ENCODE measurements around the gene YWHAB.

YWHAB gene

DNA sequence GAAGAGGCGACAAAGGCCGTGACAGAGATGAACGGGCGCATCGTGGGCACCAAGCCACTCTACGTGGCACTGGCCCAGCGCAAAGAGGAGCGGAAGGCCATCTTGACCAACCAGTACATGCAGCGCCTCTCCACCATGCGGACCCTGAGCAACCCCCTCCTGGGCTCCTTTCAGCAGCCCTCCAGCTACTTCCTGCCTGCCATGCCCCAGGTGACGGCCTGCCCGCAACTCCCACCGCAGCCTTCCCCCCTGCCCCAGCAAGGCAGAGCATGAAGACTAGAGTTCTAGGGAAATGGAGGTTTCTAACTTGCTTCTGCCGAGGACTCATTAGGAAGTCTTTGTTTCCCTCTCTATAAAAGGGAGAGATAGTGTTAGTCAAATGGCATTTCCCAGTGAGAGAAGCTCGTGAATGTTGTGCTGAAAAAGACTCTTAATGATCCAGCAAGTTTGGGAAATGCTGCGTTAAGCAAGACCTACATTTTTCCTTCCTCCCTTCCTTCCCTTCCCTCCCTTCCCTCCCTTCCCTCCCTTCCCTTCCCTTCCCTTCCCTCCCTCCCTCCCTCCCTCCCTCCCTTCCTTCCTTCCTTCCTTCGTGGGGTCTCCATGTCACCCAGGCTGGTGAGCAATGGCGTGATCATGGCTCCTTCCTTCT is 45.1 kb downstream of the YWHAB start:
- in situ Hi-C loops (cut with HindIII; ENCODE audit: low pct_unique_long_range_greater_than_20kb, low sequenced_read_pairs): no loop called here
- no peak for TF ChIP-seq JUND (IDR thresholded peaks at IDR 0.05; ENCODE audit: low read depth)
- DNase-seq (ENCODE audit: low read depth in 1 of 2, low spot score in 1 of 2): no peak

DNA sequence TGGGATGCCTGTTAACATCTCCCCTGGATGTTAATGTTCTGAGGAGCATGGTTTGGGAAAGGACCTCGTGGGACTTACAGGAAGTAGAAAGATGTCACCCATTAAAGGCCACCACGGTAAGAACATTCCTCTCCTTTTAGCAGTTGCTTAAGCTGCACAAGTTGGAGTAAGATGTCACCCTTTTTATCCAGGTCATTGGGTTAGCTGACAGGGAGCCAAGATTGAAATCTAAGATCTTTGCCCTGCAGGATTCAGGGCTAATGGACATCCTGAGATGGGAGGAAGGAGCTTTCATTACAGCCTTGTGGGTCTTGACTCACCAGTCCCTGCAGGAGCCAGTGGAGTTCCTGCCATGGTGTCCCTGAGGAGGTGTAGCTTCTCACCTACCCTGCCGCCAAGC is 46.4 kb downstream of the YWHAB start:
- in situ Hi-C loops (cut with HindIII; ENCODE audit: low pct_unique_long_range_greater_than_20kb, low sequenced_read_pairs): no loop called here
- DNase-seq (ENCODE audit: low read depth in 1 of 2, low spot score in 1 of 2): no peak
- no peak for TF ChIP-seq JUND (IDR thresholded peaks at IDR 0.05; ENCODE audit: low read depth)

- in situ Hi-C loops (cut with HindIII; ENCODE audit: low pct_unique_long_range_greater_than_20kb, low sequenced_read_pairs): no loop called here
- TF ChIP-seq JUND (IDR thresholded peaks at IDR 0.05; ENCODE audit: low read depth): no peak
- no peak for DNase-seq (ENCODE audit: low read depth in 1 of 2, low spot score in 1 of 2)
Measured at GRCh38 chr20:44932916-44933315, 47.4 kb downstream of the YWHAB start.

DNA sequence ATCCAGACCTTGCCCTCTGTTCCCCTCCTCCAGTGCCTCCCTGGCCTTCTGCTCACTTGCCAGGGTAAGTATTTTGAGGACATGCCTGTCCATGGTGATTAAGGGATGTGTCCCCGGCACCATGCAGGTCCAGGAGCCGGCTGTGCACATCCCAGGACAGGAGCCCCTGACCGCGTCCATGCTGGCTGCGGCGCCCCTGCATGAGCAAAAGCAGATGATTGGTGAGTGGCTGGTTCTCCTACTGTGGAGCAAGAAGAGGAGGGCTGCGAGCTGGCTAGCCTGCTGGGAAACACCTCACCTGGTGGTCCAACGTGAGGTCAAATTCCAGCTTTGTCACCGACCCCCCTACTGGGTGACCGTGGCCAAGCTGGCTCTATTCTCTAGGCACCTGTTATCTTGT is 51.0 kb downstream of the YWHAB start:
- in situ Hi-C loops (cut with HindIII; ENCODE audit: low pct_unique_long_range_greater_than_20kb, low sequenced_read_pairs): no loop called here

GRCh38 chr20:44938637-44939036 is 53.1 kb downstream of the YWHAB start:
- in situ Hi-C loops (cut with HindIII; ENCODE audit: low pct_unique_long_range_greater_than_20kb, low sequenced_read_pairs): no loop called here
- no peak for DNase-seq (ENCODE audit: low read depth in 1 of 2, low spot score in 1 of 2)
- no peak for TF ChIP-seq JUND (IDR thresholded peaks at IDR 0.05; ENCODE audit: low read depth)

More for the DNA sequence above, 51.0 kb downstream of the YWHAB start:
- TF ChIP-seq JUND (IDR thresholded peaks at IDR 0.05; ENCODE audit: low read depth): no peak
- DNase-seq (ENCODE audit: low read depth in 1 of 2, low spot score in 1 of 2): no peak

DNA sequence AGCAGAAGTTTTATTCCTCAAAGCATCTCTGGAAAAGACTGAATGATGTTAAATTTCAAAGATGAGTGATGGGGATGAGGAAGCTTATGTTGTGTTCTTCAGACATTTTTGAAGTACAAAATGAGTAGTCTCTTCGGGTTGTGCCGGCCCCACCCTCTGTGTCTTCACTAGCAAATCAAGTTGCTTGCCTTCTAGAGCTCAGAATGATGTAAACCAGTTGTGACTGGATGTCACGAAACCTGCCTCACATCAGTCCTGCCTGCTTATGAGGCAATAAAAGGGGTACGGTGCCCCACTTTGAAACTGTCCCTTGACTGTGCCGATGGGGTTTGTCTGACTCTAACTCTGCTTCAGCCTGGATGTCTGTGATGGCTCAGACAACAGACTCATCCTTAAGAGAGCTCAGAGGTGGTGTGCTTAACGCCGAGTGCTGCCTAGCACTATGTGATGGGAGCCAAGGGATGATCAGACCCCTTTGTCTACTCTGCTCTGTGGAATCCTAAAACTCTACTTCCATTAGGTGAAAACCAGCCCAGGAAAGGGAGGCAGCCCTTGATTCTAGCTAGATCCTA is 55.7 kb downstream of the YWHAB start:
- no peak for DNase-seq (ENCODE audit: low read depth in 1 of 2, low spot score in 1 of 2)
- TF ChIP-seq JUND (IDR thresholded peaks at IDR 0.05; ENCODE audit: low read depth): no peak
- in situ Hi-C loops (cut with HindIII; ENCODE audit: low pct_unique_long_range_greater_than_20kb, low sequenced_read_pairs): no loop called here

DNA sequence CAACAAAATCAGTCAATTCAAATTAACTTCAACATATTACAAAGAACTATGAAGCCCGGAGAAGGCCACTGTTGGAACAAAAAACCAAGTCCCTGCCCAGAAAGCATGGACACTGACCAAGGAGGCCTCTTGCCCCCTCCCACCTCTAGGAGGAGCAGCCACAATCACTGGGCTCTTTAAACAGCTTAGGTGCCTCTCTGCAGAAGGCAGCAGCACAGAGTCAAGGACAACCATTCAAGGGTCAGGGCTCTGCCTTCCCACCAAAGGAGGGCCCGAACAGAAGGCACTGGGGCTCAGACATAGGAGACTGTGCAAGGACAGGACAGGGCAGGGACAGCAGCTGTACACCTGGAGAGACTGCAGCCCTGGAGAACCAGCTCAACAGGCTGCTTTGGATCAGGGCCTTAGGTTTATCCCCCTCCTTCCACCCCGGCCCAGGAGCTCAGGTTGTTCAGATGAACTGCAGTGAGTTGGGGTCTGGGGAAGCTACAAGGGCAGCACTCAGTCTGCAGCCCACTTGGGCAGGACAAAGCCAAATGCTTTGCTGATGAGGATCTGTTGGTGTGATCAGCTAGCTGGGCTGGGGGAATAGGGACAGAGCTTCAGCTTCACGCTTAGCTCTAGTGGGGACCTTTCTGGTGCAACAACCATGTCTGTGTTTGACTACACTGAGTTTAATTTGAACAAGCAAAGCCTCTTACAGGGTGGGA is 56.9 kb downstream of the YWHAB start:
- in situ Hi-C loops (cut with HindIII; ENCODE audit: low pct_unique_long_range_greater_than_20kb, low sequenced_read_pairs): no loop called here
- DNase-seq (ENCODE audit: low read depth in 1 of 2, low spot score in 1 of 2): peak in 1 of 2 experiments; percentile 35

DNA sequence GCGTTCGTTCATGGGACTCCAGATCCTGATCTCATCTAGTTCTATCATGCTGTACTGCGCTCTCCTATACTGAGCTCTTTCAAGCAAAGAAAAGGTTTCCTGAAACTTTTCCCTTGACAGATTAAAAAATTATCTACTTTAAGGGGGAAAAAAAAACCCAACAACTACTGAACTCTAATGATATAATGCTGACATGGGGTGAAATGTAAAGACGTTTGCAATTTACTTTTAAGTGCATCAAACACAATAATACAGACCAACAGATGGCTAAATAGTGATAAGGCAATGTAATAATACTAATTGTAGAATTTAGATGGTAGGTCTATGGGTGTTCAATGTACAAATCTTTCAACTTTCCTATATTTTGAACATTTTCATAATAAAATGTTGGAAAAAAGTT is 58.3 kb downstream of the YWHAB start:
- no peak for DNase-seq (ENCODE audit: low read depth in 1 of 2, low spot score in 1 of 2)
- in situ Hi-C loops (cut with HindIII; ENCODE audit: low pct_unique_long_range_greater_than_20kb, low sequenced_read_pairs): no loop called here
- TF ChIP-seq JUND (IDR thresholded peaks at IDR 0.05; ENCODE audit: low read depth): no peak

More for the DNA sequence above, 56.9 kb downstream of the YWHAB start:
- TF ChIP-seq JUND (IDR thresholded peaks at IDR 0.05; ENCODE audit: low read depth): no peak

- in situ Hi-C loops (cut with HindIII; ENCODE audit: low pct_unique_long_range_greater_than_20kb, low sequenced_read_pairs): no loop called here
- no peak for TF ChIP-seq JUND (IDR thresholded peaks at IDR 0.05; ENCODE audit: low read depth)
- no peak for DNase-seq (ENCODE audit: low read depth in 1 of 2, low spot score in 1 of 2)
Measured at GRCh38 chr20:44945261-44945660, 59.8 kb downstream of the YWHAB start.

DNA sequence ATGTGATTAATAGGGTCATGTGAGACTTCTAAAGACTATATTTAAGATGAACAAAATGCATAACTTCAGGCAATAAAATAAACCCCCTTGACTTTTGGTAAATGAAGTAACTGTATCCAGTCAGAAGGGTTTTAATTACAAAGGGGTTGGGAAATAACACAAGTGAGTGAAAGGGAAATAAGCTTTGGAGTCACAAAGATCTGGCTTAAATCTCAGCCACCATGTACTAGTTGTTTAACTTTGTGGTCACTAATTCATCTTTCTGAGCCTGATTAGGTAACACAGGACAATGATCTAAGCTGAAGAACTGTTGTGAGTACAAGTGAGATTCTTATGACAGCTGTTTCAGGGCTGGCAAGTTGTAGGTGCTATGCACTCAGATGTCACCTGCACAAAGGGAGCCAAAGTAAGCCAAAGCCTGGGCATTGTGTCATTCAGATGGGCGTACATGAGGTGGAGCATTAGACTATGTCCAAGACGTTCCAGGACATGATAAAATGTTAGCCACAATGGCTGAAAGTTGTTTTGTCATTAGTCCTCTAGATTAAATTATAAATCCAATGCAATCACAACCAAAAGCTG is 60.9 kb downstream of the YWHAB start:
- no peak for DNase-seq (ENCODE audit: low read depth in 1 of 2, low spot score in 1 of 2)
- TF ChIP-seq JUND (IDR thresholded peaks at IDR 0.05; ENCODE audit: low read depth): no peak
- in situ Hi-C loops (cut with HindIII; ENCODE audit: low pct_unique_long_range_greater_than_20kb, low sequenced_read_pairs): no loop called here

DNA sequence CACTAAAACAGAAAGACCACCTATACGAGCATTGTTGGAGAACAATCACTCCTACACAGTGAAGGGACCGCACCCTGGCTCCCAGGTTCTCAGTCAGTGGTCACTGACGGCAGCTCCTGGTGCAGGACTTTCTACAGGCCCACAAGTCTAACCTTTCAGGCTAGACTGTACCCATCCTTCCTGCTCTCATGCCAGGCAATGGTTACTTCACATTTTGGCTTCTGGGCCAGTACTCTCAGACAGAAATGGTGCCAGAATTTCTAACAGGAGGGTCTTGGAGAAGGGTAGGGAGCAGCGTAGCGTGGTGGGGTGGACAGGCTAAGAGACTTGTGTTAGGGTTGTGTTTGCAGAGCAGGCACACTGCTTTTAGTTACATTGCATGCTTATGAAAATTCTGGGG is 62.6 kb downstream of the YWHAB start:
- in situ Hi-C loops (cut with HindIII; ENCODE audit: low pct_unique_long_range_greater_than_20kb, low sequenced_read_pairs): no loop called here
- no peak for DNase-seq (ENCODE audit: low read depth in 1 of 2, low spot score in 1 of 2)
- no peak for TF ChIP-seq JUND (IDR thresholded peaks at IDR 0.05; ENCODE audit: low read depth)

DNA sequence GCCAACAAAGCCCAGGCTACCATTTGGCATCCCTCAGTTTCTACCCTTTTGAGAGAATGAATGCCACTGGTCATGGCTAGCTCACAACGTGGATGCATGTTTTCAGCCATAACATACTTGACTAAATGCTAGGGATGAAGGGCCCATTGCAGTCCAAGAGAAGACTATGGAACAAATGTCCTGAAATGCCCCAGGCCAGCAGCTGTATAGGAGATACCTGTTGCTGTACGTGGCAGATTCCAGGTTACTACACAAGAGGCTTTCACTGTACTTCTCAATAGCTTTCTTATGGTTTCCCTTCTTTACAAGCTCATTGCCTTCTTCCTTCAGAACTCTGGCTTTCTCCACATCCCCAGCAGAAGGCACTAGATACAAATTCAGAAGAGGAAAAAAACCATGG is 63.0 kb downstream of the YWHAB start:
- in situ Hi-C loops (cut with HindIII; ENCODE audit: low pct_unique_long_range_greater_than_20kb, low sequenced_read_pairs): no loop called here
- DNase-seq (ENCODE audit: low read depth in 1 of 2, low spot score in 1 of 2): no peak
- no peak for TF ChIP-seq JUND (IDR thresholded peaks at IDR 0.05; ENCODE audit: low read depth)

GRCh38 chr20:44950368-44950767 is 64.9 kb downstream of the YWHAB start:
- no peak for TF ChIP-seq JUND (IDR thresholded peaks at IDR 0.05; ENCODE audit: low read depth)
- in situ Hi-C loops (cut with HindIII; ENCODE audit: low pct_unique_long_range_greater_than_20kb, low sequenced_read_pairs): no loop called here
- DNase-seq (ENCODE audit: low read depth in 1 of 2, low spot score in 1 of 2): no peak
